A549 (cell line): ENCODE measurements around the gene TRIM43.
"Not testable (repeated sequence)": the region's sequence is repeated elsewhere in the genome, so short reads cannot be mapped to it uniquely, and the experiment has no call there.

Source experiments
- CTCF ChIP-seq: fragments of >200 bp; sonication (Bioruptor Twin); formaldehyde crosslinking; IDR thresholded peaks from 3 replicates; pipeline ENCODE4 v1.5.1; 2016
- JUN ChIP-seq, 2 experiments: fragments of >200 bp; sonication (Bioruptor Twin); formaldehyde crosslinking; IDR thresholded peaks; 2 replicates in 1 of 2; 3 replicates in 1 of 2; pipeline ENCODE4 v1.6.1; 2016 to 2017
- REST ChIP-seq: fragments of 200-600 bp; sonication (generic); IDR thresholded peaks from 2 replicates; pipeline ENCODE4 v1.6.1; 2016; ENCODE audit warnings: antibody characterized with exemption, mild to moderate bottlenecking, moderate library complexity
- USF2 ChIP-seq: fragments of 450-650 bp; IDR thresholded peaks from 2 replicates; pipeline ENCODE4 v1.6.1; 2014; ENCODE audit warnings: antibody characterized with exemption

- TF ChIP-seq JUN (IDR thresholded peaks at IDR 0.05); REST; USF2; CTCF: not testable (repeated sequence)
Measured at GRCh38 chr2:95622728-95623127, 30.9 kb downstream of the TRIM43 start.
